GM12875 (cell line): ENCODE measurements around the gene MAP3K3.

Experiments used
- H3K4me3 ChIP-seq: one replicate; pipeline ENCODE4 v1.5.1; 2011; ENCODE audit warnings: low read depth, low read length, control low read depth
- TF ChIP-seq, protein P1 (sequence below): IDR thresholded peaks from 2 replicates; pipeline ENCODE4 v1.5.1; 2011; ENCODE audit warnings: low read depth, mild to moderate bottlenecking, control low read depth, inconsistent platforms, low read length, moderate library complexity, borderline replicate concordance; ENCODE audit not compliant: insufficient read depth

Gene MAP3K3

DNA sequence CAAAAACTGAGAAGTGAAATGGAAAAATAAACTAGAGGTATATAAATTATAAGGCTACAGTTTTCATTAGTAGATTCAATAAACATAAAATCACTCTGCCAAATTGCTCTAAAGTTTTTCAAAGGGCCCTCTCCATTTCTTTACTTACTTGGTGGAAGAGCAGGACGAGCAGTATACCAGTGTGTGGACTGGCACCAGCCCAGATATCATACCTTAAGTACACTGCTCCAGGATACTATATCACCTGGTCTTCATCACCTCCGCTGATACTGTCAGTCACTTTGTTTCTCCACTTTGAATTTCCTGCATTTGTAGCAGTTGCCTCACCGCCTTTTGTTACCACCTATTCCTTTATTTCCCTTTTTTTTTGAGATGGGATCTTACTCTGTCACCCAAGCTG, 37.6 kb downstream of the MAP3K3 start:
- no peak overlapping the region for H3K4me3 ChIP-seq
- TF ChIP-seq, protein P1, sequence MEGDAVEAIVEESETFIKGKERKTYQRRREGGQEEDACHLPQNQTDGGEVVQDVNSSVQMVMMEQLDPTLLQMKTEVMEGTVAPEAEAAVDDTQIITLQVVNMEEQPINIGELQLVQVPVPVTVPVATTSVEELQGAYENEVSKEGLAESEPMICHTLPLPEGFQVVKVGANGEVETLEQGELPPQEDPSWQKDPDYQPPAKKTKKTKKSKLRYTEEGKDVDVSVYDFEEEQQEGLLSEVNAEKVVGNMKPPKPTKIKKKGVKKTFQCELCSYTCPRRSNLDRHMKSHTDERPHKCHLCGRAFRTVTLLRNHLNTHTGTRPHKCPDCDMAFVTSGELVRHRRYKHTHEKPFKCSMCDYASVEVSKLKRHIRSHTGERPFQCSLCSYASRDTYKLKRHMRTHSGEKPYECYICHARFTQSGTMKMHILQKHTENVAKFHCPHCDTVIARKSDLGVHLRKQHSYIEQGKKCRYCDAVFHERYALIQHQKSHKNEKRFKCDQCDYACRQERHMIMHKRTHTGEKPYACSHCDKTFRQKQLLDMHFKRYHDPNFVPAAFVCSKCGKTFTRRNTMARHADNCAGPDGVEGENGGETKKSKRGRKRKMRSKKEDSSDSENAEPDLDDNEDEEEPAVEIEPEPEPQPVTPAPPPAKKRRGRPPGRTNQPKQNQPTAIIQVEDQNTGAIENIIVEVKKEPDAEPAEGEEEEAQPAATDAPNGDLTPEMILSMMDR: no peak

- TF ChIP-seq, protein P1: no peak
- H3K4me3 ChIP-seq: no peak overlapping the region
These were observed 43.5 kb downstream of the MAP3K3 start for GRCh38 chr17:63665527-63666214.

DNA sequence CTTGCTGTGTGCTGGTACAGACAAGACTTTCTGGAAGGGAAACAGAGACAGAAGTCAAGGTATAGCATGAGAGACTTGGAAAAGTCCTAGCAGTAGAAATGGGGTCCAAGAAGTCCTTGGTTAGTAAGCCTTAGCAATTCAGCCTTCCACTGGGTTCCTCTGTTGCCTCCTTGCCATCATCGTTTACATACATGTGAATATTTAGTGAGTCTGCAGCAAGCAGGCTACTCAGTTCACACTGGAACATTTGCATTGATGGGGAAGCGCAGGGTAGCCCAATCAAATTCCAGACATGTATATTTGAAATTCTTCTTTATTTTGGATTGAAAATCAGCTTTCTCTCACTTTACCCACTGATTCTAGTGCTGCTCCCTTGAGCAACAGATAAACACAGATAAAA, 50.6 kb downstream of the MAP3K3 start:
- TF ChIP-seq, protein P1: no peak
- no peak overlapping the region for H3K4me3 ChIP-seq

DNA sequence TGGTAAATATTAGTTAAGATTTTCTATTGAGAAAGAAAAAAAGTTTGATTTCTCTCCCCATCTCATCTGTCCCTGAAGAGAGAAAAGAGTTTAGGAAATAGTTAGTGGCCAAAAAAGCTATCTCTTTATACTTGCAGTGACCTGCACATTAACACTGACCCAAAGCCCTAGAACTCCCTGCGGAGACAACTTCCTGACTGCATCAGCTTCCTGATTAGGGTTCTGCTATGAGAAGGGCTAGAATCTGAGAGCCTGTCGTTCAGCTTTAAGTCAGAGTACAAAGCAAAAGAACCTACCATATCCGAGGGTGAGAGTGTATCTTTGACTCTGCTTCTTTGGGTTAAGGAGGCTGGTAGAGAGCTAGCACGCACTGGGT, 53.0 kb downstream of the MAP3K3 start:
- TF ChIP-seq, protein P1: no peak
- no peak overlapping the region for H3K4me3 ChIP-seq

DNA sequence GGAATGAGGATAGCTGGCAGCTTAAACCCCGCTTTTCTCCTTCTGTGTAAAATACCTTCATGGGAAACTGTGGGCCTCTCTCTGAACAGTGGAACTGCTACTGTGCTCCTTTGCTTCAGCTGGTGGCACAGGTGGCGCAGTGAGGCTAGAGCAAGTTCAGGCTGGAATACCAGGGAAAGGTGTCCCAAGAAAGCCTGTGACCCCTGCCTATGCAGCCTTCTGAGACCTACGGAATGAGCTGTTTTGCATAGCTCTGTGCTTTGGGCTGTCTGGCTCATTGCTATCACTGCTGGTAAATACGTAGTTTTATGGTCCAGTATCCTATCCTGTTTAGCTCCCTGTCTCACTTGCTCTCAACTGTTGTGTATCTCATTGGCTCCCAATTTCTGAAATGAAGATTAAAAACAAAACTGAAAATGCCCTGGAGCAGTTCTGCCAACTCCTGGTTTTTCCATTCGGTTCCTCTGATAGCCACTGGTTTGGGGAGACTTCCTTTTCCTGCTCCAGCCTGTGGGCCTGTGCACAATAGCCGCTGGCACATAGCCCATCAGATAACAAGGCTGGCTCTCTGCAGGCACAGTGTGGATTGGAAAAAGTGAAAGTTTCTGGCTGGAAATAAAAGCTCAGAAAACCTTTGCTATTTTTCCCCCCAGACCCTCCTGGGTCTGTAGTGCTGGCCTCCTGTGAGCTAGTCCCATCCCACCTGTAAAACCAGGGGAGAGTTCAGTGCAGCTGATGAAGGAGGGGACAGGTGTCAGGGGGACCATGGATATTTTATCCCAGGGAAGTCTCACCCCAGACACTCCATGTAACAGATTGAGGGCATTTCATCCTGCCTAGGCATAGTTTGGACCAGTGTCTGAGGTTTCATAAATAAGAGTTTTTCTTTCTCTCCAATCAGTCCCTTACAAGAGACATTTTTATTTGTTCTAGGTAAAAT, 53.7 kb downstream of the MAP3K3 start:
- TF ChIP-seq, protein P1: no peak
- no peak overlapping the region for H3K4me3 ChIP-seq

GRCh38 chr17:63676584-63676983, 54.4 kb downstream of the MAP3K3 start:
- H3K4me3 ChIP-seq: no peak overlapping the region
- TF ChIP-seq, protein P1: no peak

DNA sequence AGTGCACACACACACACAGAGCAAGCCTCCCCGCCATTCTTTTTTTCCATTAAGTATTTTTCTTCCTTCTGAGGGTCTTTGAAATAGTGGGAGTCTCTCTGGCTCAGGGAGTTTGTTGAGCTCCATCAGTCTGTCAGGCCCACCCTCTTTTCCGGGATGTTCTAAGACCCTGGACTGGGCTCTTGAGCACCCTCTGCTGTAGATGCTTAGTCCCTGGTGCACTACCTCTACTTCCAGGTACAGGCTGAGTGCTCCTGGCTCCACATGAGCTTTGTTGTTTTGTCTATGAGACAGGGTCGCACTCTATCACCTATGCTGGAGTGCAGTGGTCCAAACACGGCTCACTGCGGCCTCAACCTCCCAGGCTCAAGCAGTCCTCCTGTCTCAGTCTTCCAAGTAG, 57.0 kb downstream of the MAP3K3 start:
- TF ChIP-seq, protein P1: no peak
- H3K4me3 ChIP-seq: no peak overlapping the region
